Urinary bladder (tissue), 4 donors: Measurements from ENCODE around the gene FKBP5. TPM values are rescaled to one million over a fixed set of nuclear protein-coding genes. Genes with fewer than 3 reads are reported as not detected.
"Not testable (repeated sequence)": the region's sequence is repeated elsewhere in the genome, so short reads cannot be mapped to it uniquely, and the experiment has no call there.

Source experiments
- DNase-seq: peaks from one replicate; pipeline ENCODE4 v3.0.0-alpha.2; 2015; ENCODE audit errors: extremely low spot score
- H3K27ac ChIP-seq: one replicate; pipeline ENCODE4 v1.5.1; 2013; ENCODE audit warnings: low read depth, mild to moderate bottlenecking, moderate library complexity
- H3K36me3 ChIP-seq: one replicate; pipeline ENCODE4 v1.6.1; 2013; ENCODE audit warnings: mild to moderate bottlenecking, moderate library complexity; ENCODE audit not compliant: insufficient read depth
- H3K4me1 ChIP-seq: one replicate; pipeline ENCODE4 v1.6.1; 2013; ENCODE audit warnings: mild to moderate bottlenecking, moderate library complexity; ENCODE audit not compliant: insufficient read depth
- H3K4me3 ChIP-seq: one replicate; pipeline ENCODE4 v1.5.1; 2013; ENCODE audit warnings: low read depth, low read length
- WGBS: extraction: QIAGEN DNeasy Blood & Tissue Kit; methylation state at CpG from one replicate; pipeline ENCODE4 v1.1.7; 2013; 5-methylcytosine and 5-hydroxymethylcytosine counted together
- polyA plus RNA-seq: library from polyadenylated mRNA; stranded (reverse); fragments of 200-250 nt; gene quantifications from one replicate; pipeline ENCODE4 v1.2.3, GENCODE V29; 2013
- total RNA-seq: library from RNA; depleted of rRNA; stranded (reverse); fragments of >200 nt; gene quantifications from one replicate; pipeline ENCODE4 v1.2.3, GENCODE V29; 2014
- donor health status: healthy with polysubstance abuse.
- donor health status: healthy.

FKBP5 gene
- total and polyA plus RNA-seq, 2 donors: 5.6 to 236 TPM

DNA sequence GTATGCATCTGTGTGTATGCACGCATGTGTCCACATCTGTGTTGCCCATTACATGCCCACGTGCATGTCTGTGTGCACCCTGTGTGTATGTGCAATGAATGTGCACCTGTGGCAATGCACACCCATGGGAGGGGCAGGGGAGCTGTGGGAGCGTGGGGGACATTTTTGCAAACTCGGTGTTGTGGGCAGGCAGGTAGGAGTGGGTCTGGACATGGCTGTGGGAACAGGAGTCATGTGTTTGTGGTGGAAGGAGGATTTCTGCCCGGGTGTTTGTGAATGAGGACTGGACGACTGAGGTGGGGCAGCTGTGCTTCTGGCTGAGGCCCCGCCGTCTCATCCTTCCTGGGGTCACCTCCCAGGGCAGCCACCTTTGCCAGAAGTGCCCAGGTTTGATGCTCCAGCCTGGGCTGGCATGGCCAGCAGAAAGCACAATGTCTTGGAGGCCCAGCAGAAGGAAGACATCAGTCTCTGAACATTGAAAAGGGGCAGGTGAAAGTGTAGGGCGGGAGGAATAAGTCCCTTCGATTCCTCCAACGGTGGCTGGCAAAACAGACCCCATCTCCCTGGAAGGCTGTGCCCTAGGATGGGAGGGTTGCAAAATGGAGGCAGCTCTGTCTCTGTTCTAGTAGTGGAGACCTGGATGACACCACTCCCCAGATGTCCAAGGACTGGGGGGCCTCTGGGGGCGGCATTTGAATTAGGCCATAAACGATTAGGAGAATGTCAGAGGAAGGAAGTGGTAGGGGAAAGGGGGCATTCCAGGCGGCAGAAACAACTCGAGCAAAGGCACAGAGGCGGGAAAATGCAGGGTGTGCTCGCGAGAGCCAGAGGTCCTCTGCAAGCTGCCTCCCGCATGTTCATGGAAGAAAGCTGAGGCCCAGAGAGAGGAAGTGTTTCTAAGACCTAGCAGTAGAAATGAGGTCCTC, 29.0 kb upstream of the FKBP5 start:
- no peak overlapping the region for H3K27ac ChIP-seq
- WGBS: 76% methylated on average over 19 of the region's 19 CpGs
- no peaks in the 10 kb centered on the region for H3K4me1 ChIP-seq
- DNase-seq: no peak
- H3K36me3 ChIP-seq: no peaks in the 10 kb centered on the region
- no peak overlapping the region for H3K4me3 ChIP-seq

GRCh38 chr6:35716798-35717197, 28.1 kb upstream of the FKBP5 start:
- H3K4me3 ChIP-seq: no peak overlapping the region
- no peaks in the 10 kb centered on the region for H3K4me1 ChIP-seq
- H3K27ac ChIP-seq: no peak overlapping the region
- no peaks in the 10 kb centered on the region for H3K36me3 ChIP-seq
- DNase-seq: no peak
- WGBS: 76% methylated on average over 2 of the region's 2 CpGs

GRCh38 chr6:35713006-35713767, 24.5 kb upstream of the FKBP5 start:
- Histone ChIP-seq H3K36me3 (no peaks in the 10 kb centered on the region), H3K4me3 (no peak overlapping the region), H3K27ac (no peak overlapping the region), H3K4me1 (no peaks in the 10 kb centered on the region)
- no peak for DNase-seq
- 90% methylated on average over 7 of the region's 7 CpGs for WGBS

GRCh38 chr6:35711731-35712130, 23.0 kb upstream of the FKBP5 start:
- H3K4me1 ChIP-seq: no peaks in the 10 kb centered on the region
- DNase-seq: no peak
- WGBS: 98% methylated on average over 7 of the region's 7 CpGs
- no peak overlapping the region for H3K27ac ChIP-seq
- H3K36me3 ChIP-seq: no peaks in the 10 kb centered on the region
- no peak overlapping the region for H3K4me3 ChIP-seq

DNA sequence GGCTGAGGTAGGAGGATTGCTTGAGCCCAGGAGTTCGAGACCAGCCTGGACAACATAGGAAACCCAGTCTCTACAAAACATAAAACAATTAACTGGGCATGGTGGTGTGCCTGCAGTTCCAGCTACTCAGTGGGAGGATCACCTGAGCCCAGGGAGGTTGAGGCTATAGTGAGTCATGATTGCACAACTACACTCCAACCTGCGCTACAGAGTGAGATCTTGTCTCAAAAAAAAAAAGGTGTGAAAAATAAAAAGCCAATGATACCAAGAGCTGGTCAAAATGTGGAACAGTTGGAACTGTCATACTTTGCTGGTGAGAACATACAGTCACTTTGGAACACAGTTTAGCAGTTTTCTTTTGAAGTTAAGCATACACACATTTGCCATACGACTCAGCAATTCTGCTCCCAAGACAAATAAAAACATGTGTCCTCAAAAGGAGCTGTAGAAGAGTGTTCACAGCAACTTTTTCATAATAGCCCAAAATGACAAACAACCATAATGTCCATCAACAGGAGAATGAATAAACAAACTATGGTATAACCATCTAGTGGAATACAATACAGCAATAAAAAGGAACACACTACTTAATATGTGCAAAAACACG, 21.6 kb upstream of the FKBP5 start:
- H3K4me3 ChIP-seq: no peak overlapping the region
- no peaks in the 10 kb centered on the region for H3K4me1 ChIP-seq
- DNase-seq: no peak
- no peak overlapping the region for H3K27ac ChIP-seq
- 83% methylated on average over 4 of the region's 4 CpGs for WGBS
- H3K36me3 ChIP-seq: no peaks in the 10 kb centered on the region

- Histone ChIP-seq H3K27ac (no peak overlapping the region), H3K36me3 (no peaks in the 10 kb centered on the region), H3K4me1 (no peaks in the 10 kb centered on the region), H3K4me3 (no peak overlapping the region)
- DNase-seq: no peak
Observed at GRCh38 chr6:35708585-35708984, 19.9 kb upstream of the FKBP5 start.

DNA sequence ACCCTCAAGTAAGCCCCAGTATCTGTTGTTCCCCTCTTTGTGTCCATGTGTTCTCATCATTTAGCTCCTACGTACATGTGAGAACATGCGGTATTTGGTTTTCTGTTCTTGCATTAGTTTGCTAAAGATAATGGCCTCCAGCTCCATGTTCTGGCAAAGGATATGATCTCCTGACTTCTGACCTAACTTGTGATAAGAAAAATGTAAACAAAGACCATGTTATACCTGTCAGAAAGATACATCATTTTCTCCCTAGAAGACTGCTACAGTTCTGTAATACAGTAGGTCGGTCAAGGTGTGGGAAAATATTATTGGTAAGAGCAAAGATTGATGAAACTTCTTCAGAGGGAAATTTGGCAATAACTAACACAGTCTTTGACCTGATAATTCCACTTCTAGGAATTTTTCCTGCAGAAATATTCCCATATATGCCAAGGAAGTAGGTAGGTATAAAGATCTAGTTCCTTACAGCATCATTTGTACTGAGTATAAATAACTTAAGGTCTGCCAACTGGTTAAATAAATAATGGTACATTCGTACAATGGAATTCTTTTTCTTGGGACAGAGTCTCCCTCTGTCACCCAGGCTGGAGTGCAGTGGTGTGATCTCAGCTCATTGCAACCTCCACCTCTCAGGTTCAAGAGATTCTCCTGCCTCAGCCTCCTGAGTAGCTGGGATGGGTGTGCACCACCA, 19.1 kb upstream of the FKBP5 start:
- no peak overlapping the region for H3K4me3 ChIP-seq
- no peak for DNase-seq
- no peaks in the 10 kb centered on the region for H3K36me3 ChIP-seq
- H3K27ac ChIP-seq: no peak overlapping the region
- no peaks in the 10 kb centered on the region for H3K4me1 ChIP-seq
- WGBS: 65% methylated on average over 4 of the region's 4 CpGs

GRCh38 chr6:35706468-35706867, 17.8 kb upstream of the FKBP5 start:
- H3K36me3 ChIP-seq: no peaks in the 10 kb centered on the region

DNA sequence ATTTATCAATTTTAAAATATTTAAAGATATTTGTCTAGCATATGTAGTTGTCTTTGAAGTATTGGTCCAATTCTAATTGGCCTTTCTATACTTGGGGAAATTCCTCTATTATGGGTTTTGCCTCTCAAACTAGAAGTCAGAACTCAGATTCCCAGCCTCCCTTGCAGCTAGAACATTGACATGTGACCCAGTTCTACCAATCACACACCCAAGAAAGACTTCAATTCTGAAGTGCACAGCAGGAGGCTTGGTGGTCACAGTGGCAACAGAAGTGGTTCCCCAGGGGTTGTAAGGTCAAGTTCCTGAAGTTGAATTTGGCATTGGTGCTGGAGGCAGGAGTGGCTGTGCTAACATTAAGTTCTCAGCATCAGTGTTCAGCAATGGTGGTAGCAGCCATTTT, 14.8 kb upstream of the FKBP5 start:
- DNase-seq: no peak
- Histone ChIP-seq H3K4me3 (no peak overlapping the region), H3K4me1 (no peaks in the 10 kb centered on the region), H3K27ac (no peak overlapping the region), H3K36me3 (no peaks in the 10 kb centered on the region)

More at GRCh38 chr6:35706468-35706867, 17.8 kb upstream of the FKBP5 start:
- Histone ChIP-seq H3K4me3 (no peak overlapping the region), H3K27ac (no peak overlapping the region), H3K4me1 (no peaks in the 10 kb centered on the region)
- no peak for DNase-seq
- 61% methylated on average over 3 of the region's 3 CpGs for WGBS

- DNase-seq: no peak
- 88% methylated on average over 3 of the region's 3 CpGs for WGBS
Observed at GRCh38 chr6:35698858-35699257, 10.1 kb upstream of the FKBP5 start.

DNA sequence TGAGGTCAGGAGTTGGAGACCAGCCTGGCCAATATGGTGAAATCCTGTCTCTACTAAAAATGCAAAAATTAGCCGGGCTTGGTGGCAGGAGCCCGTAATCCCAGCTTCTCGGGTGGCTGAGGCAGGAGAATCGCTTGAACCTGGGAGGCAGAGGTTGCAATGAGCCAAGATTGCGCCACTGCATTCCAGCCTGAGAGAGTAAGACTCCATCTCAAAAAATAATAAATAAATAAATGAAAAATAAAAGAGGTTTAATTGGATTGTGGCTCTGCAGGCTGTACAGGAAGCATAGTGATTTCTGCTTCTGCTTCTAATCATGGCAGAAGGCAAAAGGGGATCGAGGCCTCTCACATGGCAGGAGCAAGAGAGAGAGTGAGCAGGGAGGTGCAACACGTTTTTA, 9.7 kb upstream of the FKBP5 start:
- WGBS: 86% methylated on average over 7 of the region's 7 CpGs

More at GRCh38 chr6:35698858-35699257, 10.1 kb upstream of the FKBP5 start:
- Histone ChIP-seq H3K4me3 (no peak overlapping the region), H3K36me3 (no peaks in the 10 kb centered on the region), H3K4me1 (no peaks in the 10 kb centered on the region), H3K27ac (no peak overlapping the region)

GRCh38 chr6:35694462-35694861, 5.7 kb upstream of the FKBP5 start:
- no peak overlapping the region for H3K4me3 ChIP-seq
- DNase-seq: no peak
- WGBS: 83% methylated on average over 2 of the region's 2 CpGs
- H3K27ac ChIP-seq: no peak overlapping the region
- no peaks in the 10 kb centered on the region for H3K36me3 ChIP-seq
- H3K4me1 ChIP-seq: no peaks in the 10 kb centered on the region

More for the DNA sequence above, 9.7 kb upstream of the FKBP5 start:
- H3K36me3 ChIP-seq, H3K4me1 ChIP-seq, DNase-seq, H3K4me3 ChIP-seq, H3K27ac ChIP-seq: not testable (repeated sequence)

- 60% methylated on average over 10 of the region's 10 CpGs for WGBS
- H3K27ac ChIP-seq: no peak overlapping the region
- no peak overlapping the region for H3K4me3 ChIP-seq
- no peak for DNase-seq
- no peaks in the 10 kb centered on the region for H3K36me3 ChIP-seq
- no peaks in the 10 kb centered on the region for H3K4me1 ChIP-seq
Observed at GRCh38 chr6:35691027-35691824, 2.5 kb upstream of the FKBP5 start.
